Measurements from ENCODE around the gene UBP1. TPM values are rescaled to one million over a fixed set of nuclear protein-coding genes. Genes with fewer than 3 reads are reported as not detected.
"Not testable (repeated sequence)": the region's sequence is repeated elsewhere in the genome, so short reads cannot be mapped to it uniquely, and the experiment has no call there.

Gene UBP1
- total and polyA plus RNA-seq, 2 donors (not counting 1 experiment from before 2014, with no cell fraction given), result 50.7 to 75.4 TPM

DNA sequence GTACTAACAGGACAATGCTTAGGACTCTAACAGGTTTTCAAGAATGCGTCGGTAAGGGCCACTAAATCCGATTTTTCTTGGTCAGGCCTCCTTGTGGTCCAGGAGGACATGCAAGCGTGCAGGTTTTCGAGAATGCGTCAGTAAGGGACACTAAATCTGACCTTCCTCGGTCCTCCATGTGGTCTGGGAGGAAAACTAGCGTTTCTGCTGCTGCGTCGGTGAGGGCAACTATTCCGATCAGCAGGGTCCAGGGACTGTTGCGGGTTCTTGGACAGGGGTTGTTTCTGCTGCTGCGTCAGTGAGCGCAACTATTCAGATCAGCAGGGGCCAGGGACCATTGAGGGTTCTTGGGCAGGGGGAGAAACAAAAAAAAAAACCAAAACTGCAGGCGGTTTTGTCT is 7.8 kb upstream of the UBP1 start:
- H3K79me2 ChIP-seq (ENCODE audit: control insufficient read depth, insufficient read depth, low read length), result no peaks in the 10 kb centered on the region
- no peak overlapping the region for H3K4me3 ChIP-seq (ENCODE audit: control extremely low read depth in 1 of 5, extremely low read depth in 1 of 5, insufficient read depth in 1 of 5, low read depth in 2 of 5, low read length in 4 of 5)
- TF ChIP-seq EZH2 (IDR thresholded peaks at IDR 0.05; ENCODE audit: borderline replicate concordance, insufficient read depth, low read depth, low read length, poor library complexity, severe bottlenecking), result no peak
- TF ChIP-seq, protein P1, sequence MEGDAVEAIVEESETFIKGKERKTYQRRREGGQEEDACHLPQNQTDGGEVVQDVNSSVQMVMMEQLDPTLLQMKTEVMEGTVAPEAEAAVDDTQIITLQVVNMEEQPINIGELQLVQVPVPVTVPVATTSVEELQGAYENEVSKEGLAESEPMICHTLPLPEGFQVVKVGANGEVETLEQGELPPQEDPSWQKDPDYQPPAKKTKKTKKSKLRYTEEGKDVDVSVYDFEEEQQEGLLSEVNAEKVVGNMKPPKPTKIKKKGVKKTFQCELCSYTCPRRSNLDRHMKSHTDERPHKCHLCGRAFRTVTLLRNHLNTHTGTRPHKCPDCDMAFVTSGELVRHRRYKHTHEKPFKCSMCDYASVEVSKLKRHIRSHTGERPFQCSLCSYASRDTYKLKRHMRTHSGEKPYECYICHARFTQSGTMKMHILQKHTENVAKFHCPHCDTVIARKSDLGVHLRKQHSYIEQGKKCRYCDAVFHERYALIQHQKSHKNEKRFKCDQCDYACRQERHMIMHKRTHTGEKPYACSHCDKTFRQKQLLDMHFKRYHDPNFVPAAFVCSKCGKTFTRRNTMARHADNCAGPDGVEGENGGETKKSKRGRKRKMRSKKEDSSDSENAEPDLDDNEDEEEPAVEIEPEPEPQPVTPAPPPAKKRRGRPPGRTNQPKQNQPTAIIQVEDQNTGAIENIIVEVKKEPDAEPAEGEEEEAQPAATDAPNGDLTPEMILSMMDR (IDR thresholded peaks at IDR 0.05), result no peak
- CTCF ChIA-PET, result no interaction called here
- over 99% methylated on average over 15 of the region's 15 CpGs for WGBS (ENCODE audit: insufficient coverage)
- no peaks in the 10 kb centered on the region for H3K27me3 ChIP-seq (replicated peaks in 1 of 4; ENCODE audit: control extremely low read depth in 1 of 4, control insufficient read depth in 3 of 4, insufficient read depth in 4 of 4, low read length in 3 of 4)
- no peak overlapping the region for H3K9ac ChIP-seq (ENCODE audit: low read length)
- H3K27ac Mint-ChIP-seq, result no peak overlapping the region
- no peaks in the 10 kb centered on the region for H4K20me1 ChIP-seq (ENCODE audit: control insufficient read depth, insufficient read depth, low read length, poor library complexity, severe bottlenecking)
- POLR2A ChIA-PET, result no interaction called here
- intact Hi-C loops (cut with micrococcal nuclease), result no loop called here
- H3K36me3 ChIP-seq (replicated peaks in 1 of 2; ENCODE audit: control extremely low read depth in 1 of 2, control insufficient read depth in 1 of 2, extremely low read depth in 1 of 2, insufficient read depth in 2 of 2, low read length in 1 of 2), result no peaks in the 10 kb centered on the region
- H3K4me3 Mint-ChIP-seq, result no peak overlapping the region
- H3K27ac ChIP-seq (ENCODE audit: low read length in 2 of 2), result no peak overlapping the region
- no peaks in the 10 kb centered on the region for H3K27me3 Mint-ChIP-seq
- peaks cover 0 to 5% of the 10 kb centered on the region in 2 donors for H3K4me1 ChIP-seq (ENCODE audit: control insufficient read depth in 2 of 2, insufficient read depth in 2 of 2, low read length in 2 of 2)
- H3K4me2 ChIP-seq (replicated peaks; ENCODE audit: low read depth, low read length, poor library complexity, severe bottlenecking), result no peak overlapping the region
- H2AFZ ChIP-seq (ENCODE audit: insufficient read depth, low read depth, low read length, poor library complexity, severe bottlenecking), result no peak overlapping the region
- DNase-seq (no peak), ATAC-seq (ENCODE audit: low read depth) (no peak)
- H3K9me3 Mint-ChIP-seq (ENCODE audit: insufficient read depth), result no peaks in the 10 kb centered on the region
- peaks cover 0 to 6% (median 3%) of the 10 kb centered on the region in 3 donors for H3K9me3 ChIP-seq (ENCODE audit: control extremely low read depth in 1 of 3, control insufficient read depth in 2 of 3, insufficient read depth in 1 of 3, low read length in 2 of 3)
- H3K4me1 Mint-ChIP-seq, result peaks cover 10% of the 10 kb centered on the region

- H4K20me1 ChIP-seq (ENCODE audit: control insufficient read depth, insufficient read depth, low read length, poor library complexity, severe bottlenecking); H3K27ac ChIP-seq (ENCODE audit: low read length in 2 of 2); H3K27ac Mint-ChIP-seq; H3K9me3 Mint-ChIP-seq (ENCODE audit: insufficient read depth); H3K9ac ChIP-seq (ENCODE audit: low read length); H3K4me3 ChIP-seq (ENCODE audit: control extremely low read depth in 1 of 5, extremely low read depth in 1 of 5, insufficient read depth in 1 of 5, low read depth in 2 of 5, low read length in 4 of 5); H3K79me2 ChIP-seq (ENCODE audit: control insufficient read depth, insufficient read depth, low read length); H3K9me3 ChIP-seq (ENCODE audit: control extremely low read depth in 1 of 3, control insufficient read depth in 2 of 3, insufficient read depth in 1 of 3, low read length in 2 of 3); intact Hi-C loops (cut with micrococcal nuclease); H3K27me3 ChIP-seq (replicated peaks in 1 of 4; ENCODE audit: control extremely low read depth in 1 of 4, control insufficient read depth in 3 of 4, insufficient read depth in 4 of 4, low read length in 3 of 4); POLR2A ChIA-PET; H3K4me1 ChIP-seq (ENCODE audit: control insufficient read depth in 2 of 2, insufficient read depth in 2 of 2, low read length in 2 of 2); H3K4me2 ChIP-seq (replicated peaks; ENCODE audit: low read depth, low read length, poor library complexity, severe bottlenecking); ATAC-seq (ENCODE audit: low read depth); H3K36me3 ChIP-seq (replicated peaks in 1 of 2; ENCODE audit: control extremely low read depth in 1 of 2, control insufficient read depth in 1 of 2, extremely low read depth in 1 of 2, insufficient read depth in 2 of 2, low read length in 1 of 2); H3K27me3 Mint-ChIP-seq; DNase-seq; CTCF ChIA-PET: not testable (repeated sequence)
- Mint-ChIP-seq H3K4me3 (peak overlapping the region; percentile 82), H3K4me1 (peaks cover 10% of the 10 kb centered on the region)
- H2AFZ ChIP-seq (ENCODE audit: insufficient read depth, low read depth, low read length, poor library complexity, severe bottlenecking), result peak overlapping the region; percentile 62
- WGBS (ENCODE audit: insufficient coverage), result 88% methylated on average over 7 of the region's 7 CpGs
Measured at GRCh38 chr3:33447256-33447625, 7.0 kb upstream of the UBP1 start.
